HG02759 (cell line): Measurements from ENCODE around the gene CTNND2.
A peak's percentile ranks its signal among the peaks of the same experiment; 100 is the strongest.

Experiments
- ATAC-seq: cut with Tn5 transposase; IDR thresholded peaks from one replicate; pipeline ENCODE4 v1.9.1; 2021; ENCODE audit warnings: mild to moderate bottlenecking, moderate library complexity; ENCODE audit not compliant: unreplicated experiment

The CTNND2 gene

GRCh38 chr5:11052871-11053270 lies 851.4 kb downstream of the CTNND2 start:
- no peak for ATAC-seq

GRCh38 chr5:11050596-11051304 lies 853.5 kb downstream of the CTNND2 start:
- no peak for ATAC-seq

- ATAC-seq, result no peak
Observed at GRCh38 chr5:11048760-11049159, 855.5 kb downstream of the CTNND2 start.

GRCh38 chr5:11047625-11048024 lies 856.6 kb downstream of the CTNND2 start:
- no peak for ATAC-seq

GRCh38 chr5:11047030-11047429 lies 857.2 kb downstream of the CTNND2 start:
- ATAC-seq, result no peak

GRCh38 chr5:11046160-11046559 lies 858.1 kb downstream of the CTNND2 start:
- ATAC-seq, result no peak

GRCh38 chr5:11045411-11045810 lies 858.8 kb downstream of the CTNND2 start:
- ATAC-seq, result no peak

GRCh38 chr5:11044581-11044980 lies 859.7 kb downstream of the CTNND2 start:
- ATAC-seq, result no peak

GRCh38 chr5:11043881-11044280 lies 860.4 kb downstream of the CTNND2 start:
- no peak for ATAC-seq

- ATAC-seq, result no peak
Observed at GRCh38 chr5:11040345-11040744, 863.9 kb downstream of the CTNND2 start.

GRCh38 chr5:11038772-11039171 lies 865.5 kb downstream of the CTNND2 start:
- ATAC-seq, result no peak

- ATAC-seq, result no peak
Observed at GRCh38 chr5:11037941-11038340, 866.3 kb downstream of the CTNND2 start.

GRCh38 chr5:11037080-11037479 lies 867.2 kb downstream of the CTNND2 start:
- ATAC-seq, result no peak

- ATAC-seq, result no peak
Observed at GRCh38 chr5:11030671-11031070, 873.6 kb downstream of the CTNND2 start.

GRCh38 chr5:11027660-11028059 lies 876.6 kb downstream of the CTNND2 start:
- peak; percentile 83 for ATAC-seq

- ATAC-seq, result no peak
Observed at GRCh38 chr5:11026543-11026942, 877.7 kb downstream of the CTNND2 start.

- ATAC-seq, result no peak
Observed at GRCh38 chr5:11023945-11024344, 880.3 kb downstream of the CTNND2 start.

GRCh38 chr5:11013793-11014192 lies 890.5 kb downstream of the CTNND2 start:
- no peak for ATAC-seq

GRCh38 chr5:11012295-11012694 lies 892.0 kb downstream of the CTNND2 start:
- ATAC-seq, result no peak

- ATAC-seq, result no peak
Observed at GRCh38 chr5:11010429-11011210, 893.6 kb downstream of the CTNND2 start.

GRCh38 chr5:11009576-11009975 lies 894.7 kb downstream of the CTNND2 start:
- ATAC-seq, result no peak

- no peak for ATAC-seq
Observed at GRCh38 chr5:11007269-11007870, 896.9 kb downstream of the CTNND2 start.
